Transverse colon (tissue), 4 donors: ENCODE measurements around the gene SRSF6. TPM values are rescaled to one million over a fixed set of nuclear protein-coding genes. Genes with fewer than 3 reads are reported as not detected.
"Not testable (repeated sequence)": the region's sequence is repeated elsewhere in the genome, so short reads cannot be mapped to it uniquely, and the experiment has no call there.

Experiments
- DNase-seq: peaks from one replicate; pipeline ENCODE4 v3.0.0-alpha.2; 2019
- H3K27ac ChIP-seq, 4 donors: fragments of 200-600 bp; sonication (generic); 2 replicates each; pipeline ENCODE4 v1.5.1; 2016 to 2018; ENCODE audit warnings: inconsistent platforms in 4 of 4
- H3K27me3 ChIP-seq: fragments of 200-600 bp; sonication (generic); 2 replicates; pipeline ENCODE4 v1.5.1; 2017; ENCODE audit warnings: inconsistent platforms
- H3K36me3 ChIP-seq, 4 donors: fragments of 200-600 bp; sonication (generic); 2 replicates each; pipeline ENCODE4 v1.5.1; 2017 to 2019; ENCODE audit warnings: inconsistent platforms in 4 of 4
- H3K4me1 ChIP-seq, 4 donors: fragments of 200-600 bp; sonication (generic); 2 replicates each; pipeline ENCODE4 v1.5.1; 2017 to 2020; ENCODE audit warnings: inconsistent platforms in 4 of 4
- H3K4me3 ChIP-seq, 4 donors: fragments of 200-600 bp; sonication (generic); 1 replicate in 1 of 4; 2 replicates in 3 of 4; pipeline versions ENCODE4 v1.5.1 to v1.6.1; 2017 to 2019; ENCODE audit warnings: inconsistent platforms in 4 of 4
- H3K9me3 ChIP-seq, 2 donors: fragments of 200-600 bp; sonication (generic); 2 replicates each; pipeline ENCODE4 v1.5.1; 2017 to 2019; ENCODE audit warnings: inconsistent platforms in 2 of 2
- EP300 ChIP-seq: sonication (generic); formaldehyde crosslinking; IDR thresholded peaks from one replicate; pipeline ENCODE4 v1.6.1; 2017; ENCODE audit warnings: antibody characterized with exemption, low read depth
- POLR2A ChIP-seq: fragments of 450-650 bp; IDR thresholded peaks from one replicate; pipeline ENCODE4 v1.6.1; 2016; ENCODE audit warnings: antibody characterized with exemption, mild to moderate bottlenecking, moderate library complexity
- POLR2AphosphoS5 ChIP-seq, 3 donors: sonication (generic); formaldehyde crosslinking; IDR thresholded peaks; one replicate each; pipeline ENCODE4 v1.6.1; 2016; ENCODE audit warnings: antibody characterized with exemption in 3 of 3
- WGBS, 2 donors: methylation state at CpG; one replicate each; pipeline ENCODE4 v1.1.5; 2018; ENCODE audit warnings: low coverage in 1 of 2; 5-methylcytosine and 5-hydroxymethylcytosine counted together
- in situ Hi-C, 4 donors: fragments of 200-750 bp; cut with MboI; loops; one replicate each; pipeline versions ENCODE4 v1.15.0 to v1.15.1; 2017; ENCODE audit warnings: low sequenced_read_pairs in 3 of 4, low pct_ligation_motif_present in 1 of 4, low pct_unique_long_range_greater_than_20kb in 1 of 4
- intact Hi-C: fragments of 100-400 bp; cut with DNase I; formaldehyde crosslinking; loops from one replicate; pipeline ENCODE4 v1.15.1; 2023; ENCODE audit warnings: low total_unique reads
- total RNA-seq, 4 donors: library from RNA; depleted of rRNA; stranded (reverse); fragments of >200 nt; gene quantifications; one replicate each; pipeline ENCODE4 v1.1.0, GENCODE V29; 2016
- TF ChIP-seq, protein P1 (sequence below), 5 experiments: fragments of 200-600 bp in 3 of 5; fragments of 450-650 bp in 2 of 5; sonication (generic) in 3 of 5; IDR thresholded peaks; 1 replicate in 2 of 5; 2 replicates in 3 of 5; pipeline ENCODE4 v1.5.1; 2016 to 2017; ENCODE audit warnings: antibody characterized with exemption in 5 of 5, inconsistent platforms in 3 of 5, mild to moderate bottlenecking in 2 of 5, moderate library complexity in 1 of 5

The SRSF6 gene
- total RNA-seq, 4 donors from 2014 or later, result 48.3 to 194 (median 70.1) TPM

DNA sequence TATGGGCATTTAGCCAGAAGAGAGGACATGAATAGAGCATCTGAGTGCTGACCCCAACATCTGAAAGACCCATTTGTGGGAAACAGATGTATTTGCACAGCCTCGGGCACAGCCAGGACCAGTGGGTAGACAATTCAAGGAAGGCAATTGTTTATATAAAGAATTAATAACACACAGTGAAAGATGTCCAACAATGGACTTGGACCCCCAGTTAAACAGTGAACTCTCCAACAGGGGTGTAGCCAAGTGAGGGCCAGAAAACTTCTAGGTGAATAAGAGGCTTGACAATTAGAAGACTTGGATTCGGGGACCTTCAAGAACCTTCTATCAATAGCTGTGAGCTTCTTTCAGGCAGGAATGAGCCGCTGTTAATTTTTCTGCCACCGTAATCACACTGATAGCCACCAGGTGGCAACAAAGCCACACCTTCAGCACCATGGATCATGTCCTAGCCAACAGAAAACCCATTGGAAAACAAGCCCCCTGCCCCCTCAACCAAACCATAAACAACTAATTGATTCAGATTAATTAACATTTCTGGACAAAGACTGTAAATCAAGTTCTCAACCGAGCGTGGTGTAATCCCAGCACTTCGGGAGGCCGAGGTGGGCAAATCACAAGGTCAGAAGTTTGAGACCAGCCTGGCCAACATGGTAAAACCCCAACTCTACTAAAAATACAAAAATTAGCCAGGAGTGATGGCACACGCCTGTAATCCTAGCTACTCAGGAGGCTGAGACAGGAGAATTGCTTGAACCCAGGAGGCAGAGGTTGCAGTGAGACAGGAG is 8.8 kb upstream of the SRSF6 start:
- intact Hi-C loops (no loop called here), in situ Hi-C loops (loop anchor here in 3 of 4 donors (10.0 to 25.0 kb wide), 4 partner anchors 238 to 638 kb away; no protein-coding TSS in a partner anchor)
- 27 to 37% methylated on average over 9 of the region's 9 CpGs for WGBS, 2 donors
- H3K4me3 ChIP-seq, result no peak overlapping the region
- TF ChIP-seq EP300 (no peak), POLR2A (no peak), POLR2AphosphoS5 (IDR thresholded peaks at IDR 0.05) (no peak)
- TF ChIP-seq, protein P1, sequence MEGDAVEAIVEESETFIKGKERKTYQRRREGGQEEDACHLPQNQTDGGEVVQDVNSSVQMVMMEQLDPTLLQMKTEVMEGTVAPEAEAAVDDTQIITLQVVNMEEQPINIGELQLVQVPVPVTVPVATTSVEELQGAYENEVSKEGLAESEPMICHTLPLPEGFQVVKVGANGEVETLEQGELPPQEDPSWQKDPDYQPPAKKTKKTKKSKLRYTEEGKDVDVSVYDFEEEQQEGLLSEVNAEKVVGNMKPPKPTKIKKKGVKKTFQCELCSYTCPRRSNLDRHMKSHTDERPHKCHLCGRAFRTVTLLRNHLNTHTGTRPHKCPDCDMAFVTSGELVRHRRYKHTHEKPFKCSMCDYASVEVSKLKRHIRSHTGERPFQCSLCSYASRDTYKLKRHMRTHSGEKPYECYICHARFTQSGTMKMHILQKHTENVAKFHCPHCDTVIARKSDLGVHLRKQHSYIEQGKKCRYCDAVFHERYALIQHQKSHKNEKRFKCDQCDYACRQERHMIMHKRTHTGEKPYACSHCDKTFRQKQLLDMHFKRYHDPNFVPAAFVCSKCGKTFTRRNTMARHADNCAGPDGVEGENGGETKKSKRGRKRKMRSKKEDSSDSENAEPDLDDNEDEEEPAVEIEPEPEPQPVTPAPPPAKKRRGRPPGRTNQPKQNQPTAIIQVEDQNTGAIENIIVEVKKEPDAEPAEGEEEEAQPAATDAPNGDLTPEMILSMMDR (IDR thresholded peaks at IDR 0.05), result peak; percentile 53 to 72 (median 68)
- H3K4me1 ChIP-seq, result no peaks in the 10 kb centered on the region
- peaks cover 12% of the 10 kb centered on the region for H3K27me3 ChIP-seq
- H3K9me3 ChIP-seq, result no peaks in the 10 kb centered on the region
- no peak overlapping the region for H3K27ac ChIP-seq
- DNase-seq, result peak; percentile 30
- H3K36me3 ChIP-seq, result no peaks in the 10 kb centered on the region

DNA sequence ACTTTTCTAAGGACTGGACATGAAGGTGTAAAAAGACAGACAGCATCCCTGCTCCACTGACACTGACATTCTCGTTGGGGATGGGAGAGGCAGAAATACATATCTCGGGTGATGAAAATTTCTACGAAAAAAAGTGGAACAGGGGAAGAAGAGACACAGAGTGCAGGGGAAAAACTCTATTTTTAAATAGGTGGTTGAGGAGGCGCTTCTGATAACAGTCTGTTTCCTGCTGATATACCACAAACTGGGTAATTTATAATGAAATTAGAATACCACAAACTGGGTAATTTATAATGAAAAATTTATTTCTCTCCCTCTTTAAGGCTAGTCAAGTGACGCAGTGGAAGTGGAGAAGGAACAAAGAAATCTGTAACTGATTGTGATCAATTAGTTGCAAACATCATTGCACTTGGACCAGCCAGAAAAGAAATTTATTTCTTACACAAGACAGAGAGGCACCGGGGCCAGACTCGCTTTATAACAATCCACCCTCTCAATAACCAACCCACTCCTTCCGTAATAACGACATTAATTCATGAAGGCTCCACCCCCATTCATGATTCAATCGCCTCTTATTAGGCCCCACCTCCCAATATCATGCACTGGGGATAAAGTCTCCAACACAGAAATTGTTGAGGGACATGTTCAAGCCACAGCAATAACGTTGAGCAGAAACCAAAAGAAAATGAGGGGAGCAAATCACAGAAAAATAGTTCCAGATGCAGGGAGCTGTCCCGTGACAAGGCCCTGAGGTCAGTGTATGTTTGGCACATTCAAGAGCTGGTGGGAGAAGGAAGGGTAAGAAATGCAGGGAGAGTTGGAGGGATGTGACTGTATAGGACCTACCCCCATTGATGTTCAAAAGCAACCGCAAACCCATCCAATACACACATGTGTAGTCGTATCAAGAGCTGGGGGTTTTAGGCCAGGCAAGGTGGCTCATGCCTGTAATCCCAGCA is 6.6 kb upstream of the SRSF6 start:
- H3K4me1 ChIP-seq, result no peaks in the 10 kb centered on the region
- in situ Hi-C loops (loop anchor here in 1 of 4 donors (25.0 kb wide), 1 partner anchor 636 kb away; no protein-coding TSS in a partner anchor), intact Hi-C loops (no loop called here)
- TF ChIP-seq POLR2A, result no peak
- TF ChIP-seq, protein P1 (IDR thresholded peaks at IDR 0.05), result no peak
- TF ChIP-seq POLR2AphosphoS5 (IDR thresholded peaks at IDR 0.05), result no peak
- no peak for TF ChIP-seq EP300
- no peak overlapping the region for H3K27ac ChIP-seq
- peaks cover 7% of the 10 kb centered on the region for H3K27me3 ChIP-seq
- DNase-seq, result no peak
- H3K36me3 ChIP-seq, result no peaks in the 10 kb centered on the region
- WGBS, 2 donors, result 59 to 70% methylated on average over 13 to 14 of the region's 14 CpGs
- no peaks in the 10 kb centered on the region for H3K9me3 ChIP-seq
- no peak overlapping the region for H3K4me3 ChIP-seq

DNA sequence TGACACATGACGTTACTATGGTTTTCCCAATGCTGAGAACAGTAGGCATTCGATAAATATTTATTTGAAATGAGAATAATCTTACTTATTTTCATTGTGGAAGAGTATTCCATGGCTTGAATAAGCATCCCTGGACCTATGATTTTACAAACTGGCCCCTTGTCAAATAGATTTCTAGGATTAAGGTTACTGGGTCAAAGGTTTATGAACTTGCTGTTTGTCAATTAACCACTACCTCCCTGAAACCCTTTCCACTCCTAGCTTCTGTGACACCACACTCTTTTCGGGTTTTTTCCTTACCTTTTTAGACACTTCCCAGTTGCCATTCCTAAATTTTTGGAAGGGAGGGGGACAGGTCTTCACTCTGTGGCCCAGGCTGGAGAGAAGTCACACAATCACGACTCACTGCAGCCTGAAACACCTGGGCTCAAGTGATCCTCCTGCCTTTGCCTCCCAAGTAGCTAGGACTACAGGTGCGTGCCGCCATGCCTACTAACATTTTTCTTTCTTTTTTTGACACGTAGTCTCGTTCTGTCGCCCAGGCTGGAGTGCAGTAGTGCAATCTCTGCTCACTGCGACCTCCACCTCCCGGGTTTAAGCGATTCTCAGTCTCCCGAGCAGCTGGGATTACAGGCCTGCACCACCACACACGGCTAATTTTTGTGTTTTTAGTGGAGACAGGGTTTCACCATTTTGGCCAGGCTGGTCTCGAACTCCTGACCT is 5.1 kb upstream of the SRSF6 start:
- Histone ChIP-seq H3K36me3 (no peaks in the 10 kb centered on the region), H3K4me1 (peaks cover 3 to 7% (median 7%) of the 10 kb centered on the region in 4 donors), H3K4me3 (no peak overlapping the region), H3K27ac (no peak overlapping the region), H3K27me3 (peaks cover 7% of the 10 kb centered on the region), H3K9me3 (no peaks in the 10 kb centered on the region)
- 72 to 88% methylated on average over 2 to 15 of the region's 15 CpGs for WGBS, 2 donors
- intact Hi-C loops, result no loop called here
- TF ChIP-seq, protein P1 (IDR thresholded peaks at IDR 0.05), result no peak
- TF ChIP-seq POLR2AphosphoS5 (IDR thresholded peaks at IDR 0.05), result no peak
- no peak for TF ChIP-seq EP300
- no peak for TF ChIP-seq POLR2A
- in situ Hi-C loops, result loop anchor here in 1 of 4 donors (25.0 kb wide), 1 partner anchor 635 kb away; no protein-coding TSS in a partner anchor
- DNase-seq, result no peak

DNA sequence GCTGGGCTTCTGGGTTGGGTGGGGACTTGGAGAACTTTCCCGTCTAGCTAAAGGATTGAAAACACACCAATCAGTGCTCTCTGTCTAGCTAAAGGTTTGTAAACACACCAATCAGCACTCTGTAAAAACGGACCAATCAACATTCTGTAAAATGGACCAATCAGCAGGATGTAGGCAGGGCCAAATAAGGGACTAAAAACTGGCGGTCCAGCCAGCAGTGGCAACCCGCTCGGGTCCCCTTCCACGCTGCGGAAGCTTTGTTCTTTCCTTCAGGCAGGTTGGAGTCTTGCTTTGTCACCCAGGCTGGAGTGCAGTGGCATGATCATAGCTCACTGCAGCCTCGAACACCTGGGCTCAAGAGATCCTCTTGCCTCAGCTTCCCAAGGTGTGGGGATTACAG is 1.4 kb upstream of the SRSF6 start:
- H3K36me3 ChIP-seq, result peaks cover 0 to 21% (median 9%) of the 10 kb centered on the region in 4 donors
- peaks cover 3 to 24% (median 16%) of the 10 kb centered on the region in 4 donors for H3K4me1 ChIP-seq
- H3K9me3 ChIP-seq, intact Hi-C loops, H3K27me3 ChIP-seq, H3K27ac ChIP-seq, DNase-seq: not testable (repeated sequence)
- peak overlapping the region in 1 of 4 donors; percentile 97 for H3K4me3 ChIP-seq
- 83 to 93% methylated on average over 5 to 8 of the region's 8 CpGs for WGBS, 2 donors
- in situ Hi-C loops, result loop anchor here in 1 of 4 donors (25.0 kb wide), 1 partner anchor 631 kb away; no protein-coding TSS in a partner anchor
